Measurements from ENCODE around the gene POU2AF2. TPM values are rescaled to one million over a fixed set of nuclear protein-coding genes. Genes with fewer than 3 reads are reported as not detected.
A peak's percentile ranks its signal among the peaks of the same experiment; 100 is the strongest.
"Not testable (repeated sequence)": the region's sequence is repeated elsewhere in the genome, so short reads cannot be mapped to it uniquely, and the experiment has no call there.

The POU2AF2 gene
- total RNA-seq, 6 donors from 2014 or later, result 0.24 TPM; not detected in 5

GRCh38 chr11:111207213-111207612 lies 38.3 kb upstream of the POU2AF2 start:
- DNase-seq (no peak), ATAC-seq (ENCODE audit: low FRiP score in 2 of 2) (no peak)
- Histone ChIP-seq H3K27ac (no peak overlapping the region), H3K9me3 (no peaks in the 10 kb centered on the region), H3K27me3 (no peaks in the 10 kb centered on the region), H3K36me3 (no peaks in the 10 kb centered on the region), H3K4me1 (no peaks in the 10 kb centered on the region), H3K4me3 (no peak overlapping the region)
- 93 to 94% methylated on average over 2 of the region's 2 CpGs for WGBS, 2 donors
- TF ChIP-seq, protein P1, sequence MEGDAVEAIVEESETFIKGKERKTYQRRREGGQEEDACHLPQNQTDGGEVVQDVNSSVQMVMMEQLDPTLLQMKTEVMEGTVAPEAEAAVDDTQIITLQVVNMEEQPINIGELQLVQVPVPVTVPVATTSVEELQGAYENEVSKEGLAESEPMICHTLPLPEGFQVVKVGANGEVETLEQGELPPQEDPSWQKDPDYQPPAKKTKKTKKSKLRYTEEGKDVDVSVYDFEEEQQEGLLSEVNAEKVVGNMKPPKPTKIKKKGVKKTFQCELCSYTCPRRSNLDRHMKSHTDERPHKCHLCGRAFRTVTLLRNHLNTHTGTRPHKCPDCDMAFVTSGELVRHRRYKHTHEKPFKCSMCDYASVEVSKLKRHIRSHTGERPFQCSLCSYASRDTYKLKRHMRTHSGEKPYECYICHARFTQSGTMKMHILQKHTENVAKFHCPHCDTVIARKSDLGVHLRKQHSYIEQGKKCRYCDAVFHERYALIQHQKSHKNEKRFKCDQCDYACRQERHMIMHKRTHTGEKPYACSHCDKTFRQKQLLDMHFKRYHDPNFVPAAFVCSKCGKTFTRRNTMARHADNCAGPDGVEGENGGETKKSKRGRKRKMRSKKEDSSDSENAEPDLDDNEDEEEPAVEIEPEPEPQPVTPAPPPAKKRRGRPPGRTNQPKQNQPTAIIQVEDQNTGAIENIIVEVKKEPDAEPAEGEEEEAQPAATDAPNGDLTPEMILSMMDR (IDR thresholded peaks at IDR 0.05), result no peak
- TF ChIP-seq EP300 (IDR thresholded peaks at IDR 0.05) (no peak), POLR2AphosphoS5 (IDR thresholded peaks at IDR 0.05) (no peak), POLR2A (IDR thresholded peaks at IDR 0.05) (no peak)

GRCh38 chr11:111209543-111210355 lies 35.8 kb upstream of the POU2AF2 start:
- Histone ChIP-seq H3K27ac (no peak overlapping the region), H3K27me3 (no peaks in the 10 kb centered on the region), H3K4me3 (no peak overlapping the region), H3K4me1 (no peaks in the 10 kb centered on the region), H3K9me3 (no peaks in the 10 kb centered on the region), H3K36me3 (no peaks in the 10 kb centered on the region)
- TF ChIP-seq, protein P1 (IDR thresholded peaks at IDR 0.05), result no peak
- TF ChIP-seq EP300 (IDR thresholded peaks at IDR 0.05) (no peak), POLR2A (IDR thresholded peaks at IDR 0.05) (no peak), POLR2AphosphoS5 (IDR thresholded peaks at IDR 0.05) (no peak)
- DNase-seq (no peak), ATAC-seq (ENCODE audit: low FRiP score in 2 of 2) (no peak)
- 59 to 68% methylated on average over 4 of the region's 4 CpGs for WGBS, 2 donors

GRCh38 chr11:111213256-111213655 lies 32.3 kb upstream of the POU2AF2 start:
- no peak for DNase-seq
- H3K27me3 ChIP-seq, result no peaks in the 10 kb centered on the region
- no peaks in the 10 kb centered on the region for H3K4me1 ChIP-seq
- WGBS, 2 donors, result 91 to 100% methylated on average over 1 to 3 of the region's 3 CpGs
- no peak for TF ChIP-seq POLR2AphosphoS5 (IDR thresholded peaks at IDR 0.05)
- TF ChIP-seq, protein P1 (IDR thresholded peaks at IDR 0.05), result no peak
- no peak for ATAC-seq (ENCODE audit: low FRiP score in 2 of 2)
- H3K27ac ChIP-seq, result no peak overlapping the region
- no peaks in the 10 kb centered on the region for H3K36me3 ChIP-seq
- H3K9me3 ChIP-seq, result no peaks in the 10 kb centered on the region
- H3K4me3 ChIP-seq, result no peak overlapping the region

DNA sequence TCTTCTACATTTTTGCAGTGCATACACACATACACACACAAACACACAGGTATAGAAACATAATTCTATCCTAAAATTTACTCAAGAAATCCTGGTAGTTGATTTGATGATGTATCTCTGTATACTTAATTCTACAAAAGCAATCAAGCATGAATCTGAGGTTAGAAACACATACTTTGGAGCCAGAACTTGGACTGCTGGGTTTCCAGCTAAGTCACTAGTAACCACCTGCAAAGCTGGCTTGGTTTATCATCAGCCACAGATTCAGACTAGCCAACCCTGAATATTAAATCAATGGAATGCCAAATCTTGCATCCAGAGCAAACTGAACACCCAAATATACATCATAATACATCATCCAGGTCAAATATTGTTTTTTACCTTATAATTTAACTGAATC lies 24.8 kb upstream of the POU2AF2 start:
- no peak for ATAC-seq (ENCODE audit: low FRiP score in 2 of 2)
- Histone ChIP-seq H3K4me3 (no peak overlapping the region), H3K36me3 (no peaks in the 10 kb centered on the region), H3K27me3 (no peaks in the 10 kb centered on the region), H3K9me3 (no peaks in the 10 kb centered on the region), H3K27ac (no peak overlapping the region), H3K4me1 (no peaks in the 10 kb centered on the region)
- DNase-seq, result no peak
- TF ChIP-seq, protein P1 (IDR thresholded peaks at IDR 0.05), result no peak
- TF ChIP-seq POLR2AphosphoS5 (IDR thresholded peaks at IDR 0.05) (no peak), POLR2A (IDR thresholded peaks at IDR 0.05) (no peak), EP300 (IDR thresholded peaks at IDR 0.05) (no peak)

GRCh38 chr11:111221208-111221607 lies 24.3 kb upstream of the POU2AF2 start:
- Histone ChIP-seq H3K36me3 (no peaks in the 10 kb centered on the region), H3K27ac (no peak overlapping the region), H3K9me3 (no peaks in the 10 kb centered on the region), H3K4me3 (no peak overlapping the region), H3K27me3 (no peaks in the 10 kb centered on the region), H3K4me1 (no peaks in the 10 kb centered on the region)
- 80 to 86% methylated on average over 4 of the region's 4 CpGs for WGBS, 2 donors
- ATAC-seq (ENCODE audit: low FRiP score in 2 of 2), result no peak
- DNase-seq, result no peak
- no peak for TF ChIP-seq POLR2A (IDR thresholded peaks at IDR 0.05)
- TF ChIP-seq, protein P1 (IDR thresholded peaks at IDR 0.05), result no peak
- TF ChIP-seq EP300 (IDR thresholded peaks at IDR 0.05), result no peak
- no peak for TF ChIP-seq POLR2AphosphoS5 (IDR thresholded peaks at IDR 0.05)

GRCh38 chr11:111221936-111222335 lies 23.6 kb upstream of the POU2AF2 start:
- H3K27ac ChIP-seq; H3K4me1 ChIP-seq; H3K36me3 ChIP-seq; H3K9me3 ChIP-seq; H3K27me3 ChIP-seq; H3K4me3 ChIP-seq; ATAC-seq (ENCODE audit: low FRiP score in 2 of 2): not testable (repeated sequence)
- 80 to 93% methylated on average over 1 to 39 of the region's 39 CpGs for WGBS, 2 donors
- DNase-seq, result peak in 1 of 2 donors; percentile 75

DNA sequence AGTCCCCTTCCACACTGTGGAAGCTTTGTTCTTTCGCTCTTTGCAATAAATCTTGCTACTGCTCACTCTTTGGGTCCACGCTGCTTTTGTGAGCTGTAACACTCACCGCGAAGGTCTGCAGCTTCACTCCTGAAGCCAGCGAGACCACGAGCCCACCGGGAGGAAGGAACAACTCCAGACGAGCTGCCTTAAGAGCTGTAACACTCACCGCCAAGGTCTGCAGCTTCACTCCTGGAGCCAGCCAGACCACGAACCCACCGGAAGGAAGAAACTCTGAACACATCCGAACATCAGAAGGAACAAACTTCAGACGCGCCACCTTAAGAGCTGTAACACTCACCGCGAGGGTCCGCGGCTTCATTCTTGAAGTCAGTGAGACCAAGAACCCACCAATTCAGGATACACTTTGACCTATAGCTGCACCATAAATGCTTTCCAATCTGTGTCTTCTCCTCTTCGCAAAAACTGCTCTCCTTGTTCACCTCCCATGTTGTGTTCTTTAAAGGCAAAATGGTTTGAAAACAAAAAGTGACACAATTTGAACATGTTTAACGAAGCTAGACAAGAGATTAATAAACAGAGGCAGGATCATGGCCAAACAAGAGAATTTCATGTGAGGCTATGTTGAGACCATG lies 22.6 kb upstream of the POU2AF2 start:
- H3K4me1 ChIP-seq; H3K36me3 ChIP-seq; H3K27me3 ChIP-seq; H3K9me3 ChIP-seq; DNase-seq; ATAC-seq (ENCODE audit: low FRiP score in 2 of 2); H3K27ac ChIP-seq; H3K4me3 ChIP-seq: not testable (repeated sequence)
- WGBS, 2 donors, result 67 to 78% methylated on average over 10 to 20 of the region's 20 CpGs
